HS-5 (cell line): ENCODE results near the gene TRAPPC2.

Source experiments
- DNase-seq: peaks from one replicate; pipeline ENCODE4 v3.0.0-alpha.2; 2012; ENCODE audit warnings: low read depth

Gene TRAPPC2

DNA sequence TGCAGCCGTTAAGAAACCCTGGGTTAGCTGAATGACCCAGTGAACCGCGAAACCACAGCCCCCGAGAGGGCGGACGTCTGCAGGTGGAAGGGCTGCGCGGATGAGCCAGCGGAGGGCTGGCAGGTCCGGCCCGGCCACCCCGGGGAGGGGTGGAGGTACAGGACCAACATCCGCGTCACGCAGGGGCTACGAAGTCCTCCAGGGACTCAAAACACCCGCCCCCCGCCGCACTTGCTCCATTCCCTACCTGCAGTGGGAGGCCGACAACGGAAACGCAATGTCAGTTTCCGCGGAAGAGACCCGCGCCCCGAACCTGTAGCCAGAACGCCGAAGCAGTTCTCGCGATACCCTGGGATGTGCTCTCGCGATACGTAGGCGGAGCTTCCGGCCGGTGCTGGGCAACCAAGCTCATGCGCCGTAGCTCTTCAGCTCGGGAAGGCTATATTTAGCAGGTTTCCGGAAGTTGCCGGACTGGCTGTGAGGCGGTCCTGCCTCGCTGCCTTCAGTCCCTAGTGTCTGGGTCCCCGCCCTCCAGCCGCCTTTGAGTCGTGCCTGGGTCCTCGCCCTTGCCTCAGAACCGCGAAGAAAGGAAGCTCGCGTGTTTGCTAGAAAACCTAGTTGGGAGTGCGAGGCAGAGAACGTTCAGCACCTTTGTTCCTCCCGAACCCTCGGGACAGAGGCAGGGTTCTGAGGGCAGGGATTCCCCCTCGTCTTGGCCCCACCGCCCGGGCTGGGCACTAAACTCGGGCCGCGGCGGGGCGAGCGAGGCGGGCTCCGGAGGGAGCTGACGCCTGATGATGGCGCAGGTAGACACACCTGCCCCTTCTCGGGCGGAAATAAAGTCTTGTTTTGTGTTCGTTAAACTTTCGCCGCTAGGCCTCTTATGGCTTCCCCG lies at the start of gene TRAPPC2, which contains the start of gene OFD1:
TRAPPC2 (minus strand) TSS at position 343 of the 895 bp plus-strand sequence. CDS start 14,657 bp downstream, outside the sequence.
OFD1 (plus strand) TSS at position 471 of the 895 bp plus-strand sequence; CDS start at position 795, 324 bp downstream.
- DNase-seq, result peak; percentile 68

DNA sequence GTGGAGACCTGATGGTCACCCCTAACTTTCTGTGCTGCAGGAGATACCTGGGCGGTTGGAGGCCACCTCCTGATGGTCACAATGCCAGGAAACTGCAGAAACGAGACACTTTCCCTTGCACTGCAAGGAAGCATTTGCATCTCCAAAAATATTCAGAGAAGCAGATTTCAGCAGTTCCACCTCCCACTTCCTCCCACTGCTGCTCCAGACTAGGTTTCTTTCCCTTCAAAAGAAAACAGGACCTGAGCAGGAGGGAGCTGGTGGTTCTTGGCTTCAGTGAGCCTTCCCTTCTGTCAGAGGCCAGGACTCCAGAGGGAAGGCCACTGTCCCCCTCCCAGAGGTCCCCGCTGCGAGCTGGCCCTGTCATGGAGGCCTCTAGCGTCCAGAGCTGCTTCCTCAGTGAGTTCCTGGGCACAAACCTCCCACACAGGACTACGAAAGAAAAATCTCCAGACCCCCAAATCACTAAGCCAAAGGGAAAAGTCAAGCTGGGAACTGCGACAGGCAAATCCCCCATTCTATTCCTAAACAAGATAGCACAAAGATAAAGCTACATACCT lies 46.5 kb upstream of the TRAPPC2 start:
- no peak for DNase-seq

DNA sequence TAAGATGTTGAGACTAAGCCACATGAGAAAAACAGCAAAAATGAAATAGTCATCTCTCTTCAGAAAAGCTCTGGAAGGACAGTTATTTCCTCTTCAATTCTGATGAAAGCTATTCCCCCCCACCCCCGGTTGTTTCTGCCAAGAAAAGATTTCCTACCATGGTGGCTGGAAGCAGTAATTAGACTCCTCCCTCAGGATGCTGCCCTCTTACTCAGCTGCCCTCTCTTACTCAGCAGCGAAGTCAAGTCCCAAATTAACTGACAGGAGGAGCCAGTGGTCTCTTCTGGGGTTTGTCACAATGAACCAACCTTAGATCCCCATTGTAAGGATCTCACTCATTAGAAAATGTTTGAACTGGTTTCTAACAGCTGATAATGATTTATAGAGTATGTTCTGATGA lies 44.5 kb upstream of the TRAPPC2 start:
- DNase-seq, result peak; percentile 2

DNA sequence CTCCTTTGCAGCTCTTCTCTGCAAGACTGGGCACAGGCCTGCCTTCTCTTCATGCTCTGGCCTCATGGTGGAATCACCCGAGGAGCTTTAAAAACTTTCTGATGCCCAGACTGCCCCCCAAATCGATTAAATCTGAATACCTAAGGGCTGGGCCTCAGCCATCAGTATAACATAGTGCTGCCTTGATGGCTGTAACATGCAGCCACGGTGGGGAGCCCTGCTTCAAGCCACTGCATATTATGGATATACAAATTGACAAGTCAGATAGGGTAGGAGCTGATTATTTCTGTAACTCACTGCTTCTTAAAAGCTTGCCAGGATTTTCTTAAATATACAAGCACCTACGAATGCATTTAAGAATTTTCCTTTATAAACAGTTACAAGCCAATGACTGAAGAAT lies 42.0 kb upstream of the TRAPPC2 start:
- no peak for DNase-seq

- DNase-seq, result no peak
These were observed 41.4 kb upstream of the TRAPPC2 start for GRCh38 chrX:13775837-13776236.

GRCh38 chrX:13774696-13775095 lies 40.3 kb upstream of the TRAPPC2 start:
- DNase-seq, result no peak

- no peak for DNase-seq
These were observed 35.7 kb upstream of the TRAPPC2 start for GRCh38 chrX:13770013-13770535.

DNA sequence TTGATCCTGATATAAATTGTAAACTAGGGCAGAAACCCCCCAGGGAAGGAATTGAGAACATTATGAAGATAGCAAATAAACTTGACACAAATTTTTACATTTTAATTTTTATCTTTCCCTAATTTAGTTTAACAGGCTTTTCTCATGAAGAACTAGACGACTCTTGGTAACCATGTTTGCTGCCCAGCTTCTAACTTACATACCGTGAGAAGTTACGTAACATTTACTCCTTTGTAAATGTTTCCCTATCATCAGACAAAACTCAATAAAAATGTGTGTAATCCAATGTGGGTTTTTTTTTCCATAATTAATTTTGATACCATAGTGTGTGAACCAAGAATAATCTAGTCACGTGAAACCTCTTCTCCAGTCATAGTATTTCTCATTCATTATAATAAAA lies 34.5 kb upstream of the TRAPPC2 start:
- no peak for DNase-seq

GRCh38 chrX:13764765-13765164 lies 30.3 kb upstream of the TRAPPC2 start:
- DNase-seq, result no peak

DNA sequence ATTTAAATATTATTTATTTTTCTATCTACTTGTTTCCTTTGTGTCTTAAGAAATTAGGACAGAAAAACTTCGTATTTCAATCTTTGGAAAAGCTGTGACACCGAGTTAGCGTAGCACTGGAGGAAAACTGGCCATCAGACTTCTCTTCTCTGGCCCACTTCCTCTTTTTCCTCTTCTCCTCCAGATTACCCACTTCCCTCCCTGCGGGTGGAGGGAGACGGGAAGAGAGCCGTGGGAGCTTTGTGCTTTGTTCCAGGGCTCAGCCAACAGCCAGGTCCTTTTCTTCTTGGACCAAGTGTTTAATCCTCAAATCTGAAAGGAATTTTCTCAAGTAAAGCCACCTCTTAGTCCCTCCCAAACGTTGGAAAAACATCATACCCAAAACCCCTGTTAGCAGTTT lies 29.9 kb upstream of the TRAPPC2 start:
- no peak for DNase-seq

DNA sequence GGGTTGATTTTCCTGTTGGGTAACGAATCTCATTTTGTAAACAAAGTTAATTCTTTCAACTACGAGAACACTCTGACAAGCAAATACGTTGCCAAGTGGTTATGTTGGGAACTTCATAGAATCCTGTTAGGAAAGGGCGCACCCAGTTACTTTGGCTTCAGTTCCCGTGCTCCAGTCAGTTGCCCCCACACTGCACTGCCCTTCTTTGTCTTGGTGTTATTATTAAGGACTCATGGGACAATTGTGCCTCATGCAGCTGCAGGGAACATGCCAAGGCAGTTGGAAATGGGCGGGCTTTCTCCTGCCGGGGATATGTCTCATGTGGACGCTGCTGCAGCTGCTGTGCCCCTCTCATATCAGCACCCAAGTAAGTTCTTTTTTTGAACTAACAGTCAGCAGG lies 29.1 kb upstream of the TRAPPC2 start:
- no peak for DNase-seq

- no peak for DNase-seq
These were observed 27.4 kb upstream of the TRAPPC2 start for GRCh38 chrX:13761606-13762414.

- DNase-seq, result no peak
These were observed 26.0 kb upstream of the TRAPPC2 start for GRCh38 chrX:13760426-13760825.

GRCh38 chrX:13759152-13759718 lies 24.8 kb upstream of the TRAPPC2 start:
- no peak for DNase-seq

DNA sequence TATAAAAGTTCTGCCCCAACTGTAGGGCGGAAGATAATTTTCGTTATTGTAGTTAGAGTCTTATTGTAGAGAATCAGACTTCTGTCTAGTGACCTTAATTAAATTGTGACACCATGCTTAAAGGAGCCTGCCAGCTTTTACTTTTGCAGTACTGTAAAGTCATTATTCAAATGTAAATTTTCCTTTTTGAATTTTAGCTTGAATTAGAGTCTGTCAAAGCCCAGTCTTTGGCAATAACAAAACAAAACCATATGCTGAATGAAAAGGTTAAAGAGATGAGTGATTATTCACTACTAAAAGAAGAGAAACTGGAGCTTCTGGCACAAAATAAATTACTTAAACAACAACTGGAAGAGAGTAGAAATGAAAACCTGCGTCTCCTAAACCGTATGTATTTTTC lies 22.0 kb upstream of the TRAPPC2 start:
- DNase-seq, result no peak

GRCh38 chrX:13755254-13755653 lies 20.8 kb upstream of the TRAPPC2 start:
- no peak for DNase-seq

GRCh38 chrX:13754765-13755164 lies 20.3 kb upstream of the TRAPPC2 start:
- DNase-seq, result no peak

- no peak for DNase-seq
These were observed 18.2 kb upstream of the TRAPPC2 start for GRCh38 chrX:13752646-13753045.

DNA sequence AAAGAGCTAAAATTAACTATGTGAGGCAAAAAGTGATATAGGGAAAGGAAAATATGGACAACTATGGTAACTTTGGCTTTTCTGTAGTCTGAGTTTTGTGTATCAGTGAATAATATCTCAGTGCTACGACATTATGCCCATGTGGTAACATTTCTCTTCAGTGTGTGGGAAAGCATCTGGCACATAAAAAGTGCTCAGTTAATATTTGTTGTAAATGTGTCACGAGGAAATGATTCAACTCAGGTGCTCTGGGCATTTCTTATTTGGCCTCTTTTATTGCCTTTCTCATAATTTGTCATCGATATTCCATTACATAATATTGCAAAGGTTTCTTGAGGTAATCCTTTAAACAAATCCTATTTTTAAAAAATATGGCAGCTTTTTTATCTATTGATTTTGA lies 17.7 kb upstream of the TRAPPC2 start:
- no peak for DNase-seq

- DNase-seq, result no peak
These were observed 16.4 kb upstream of the TRAPPC2 start for GRCh38 chrX:13750812-13751211.

DNA sequence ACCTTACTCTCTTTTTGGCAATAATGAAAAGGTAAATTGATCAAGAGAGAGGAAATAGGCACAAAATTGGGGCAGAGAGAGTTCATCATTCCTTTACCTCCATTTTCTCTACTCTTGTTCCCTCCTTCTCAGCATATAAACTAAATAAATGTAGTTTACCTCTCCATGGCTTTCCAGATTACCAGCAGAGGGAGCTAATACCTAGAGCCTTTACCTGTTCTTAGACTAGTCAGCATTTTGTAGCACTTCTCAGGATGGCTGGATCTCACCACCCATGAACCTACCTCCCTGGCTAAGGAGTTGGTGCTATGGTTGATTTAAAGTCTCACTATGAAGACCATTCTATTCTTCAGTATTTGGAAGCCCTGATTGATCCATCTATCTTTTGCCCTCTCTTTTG lies 15.8 kb upstream of the TRAPPC2 start:
- no peak for DNase-seq

- DNase-seq, result no peak
These were observed 14.1 kb upstream of the TRAPPC2 start for GRCh38 chrX:13748486-13748885.
